ENCODE results near the gene SLC49A4. TPM values are rescaled to one million over a fixed set of nuclear protein-coding genes. Genes with fewer than 3 reads are reported as not detected.

The SLC49A4 gene
- total and polyA plus RNA-seq, 11 donors: 5.6 to 25.4 (median 14.4) TPM

GRCh38 chr3:122923611-122924010, 128.7 kb downstream of the SLC49A4 start:
- DNase-seq (no peak), ATAC-seq (no peak)
- WGBS, 4 donors: 76 to 87% (median 84%) methylated on average over 6 of the region's 6 CpGs
- no peak overlapping the region for H3K4me3 ChIP-seq
- peaks cover 0 to 5% (median 0%) of the 10 kb centered on the region in 12 donors for H3K4me1 ChIP-seq
- no peaks in the 10 kb centered on the region for H3K9me3 ChIP-seq
- no peaks in the 10 kb centered on the region for H3K36me3 ChIP-seq
- H3K27me3 ChIP-seq: peaks cover 0 to 25% (median 5%) of the 10 kb centered on the region in 9 donors
- TF ChIP-seq CTCF (IDR thresholded peaks at IDR 0.05) (no peak), POLR2A (IDR thresholded peaks at IDR 0.05) (no peak)
- intact Hi-C loops (cut with DNase I): no loop called here
- no peak overlapping the region for H3K27ac ChIP-seq

GRCh38 chr3:122924056-122924455, 129.2 kb downstream of the SLC49A4 start:
- Histone ChIP-seq H3K27ac (no peak overlapping the region), H3K4me3 (no peak overlapping the region), H3K4me1 (peaks cover 0 to 5% (median 0%) of the 10 kb centered on the region in 12 donors), H3K27me3 (peaks cover 0 to 29% (median 5%) of the 10 kb centered on the region in 9 donors), H3K9me3 (no peaks in the 10 kb centered on the region), H3K36me3 (no peaks in the 10 kb centered on the region)
- 80 to 96% (median 86%) methylated on average over 2 of the region's 2 CpGs for WGBS, 4 donors
- TF ChIP-seq CTCF (IDR thresholded peaks at IDR 0.05) (no peak), POLR2A (IDR thresholded peaks at IDR 0.05) (no peak)
- no peak for ATAC-seq
- intact Hi-C loops (cut with DNase I): no loop called here
- DNase-seq: no peak

GRCh38 chr3:122925756-122926155, 130.9 kb downstream of the SLC49A4 start:
- Histone ChIP-seq H3K36me3 (no peaks in the 10 kb centered on the region), H3K9me3 (no peaks in the 10 kb centered on the region), H3K4me3 (no peak overlapping the region), H3K27me3 (peaks cover 0 to 29% (median 5%) of the 10 kb centered on the region in 9 donors), H3K4me1 (peaks cover 0 to 7% (median 0%) of the 10 kb centered on the region in 12 donors), H3K27ac (no peak overlapping the region)
- TF ChIP-seq POLR2A (IDR thresholded peaks at IDR 0.05) (no peak), CTCF (IDR thresholded peaks at IDR 0.05) (no peak)
- no peak for DNase-seq
- intact Hi-C loops (cut with DNase I): no loop called here
- 77 to 86% (median 82%) methylated on average over 1 of the region's 1 CpG for WGBS, 4 donors
- ATAC-seq: no peak

- Histone ChIP-seq H3K4me1 (peaks cover 0 to 7% (median 0%) of the 10 kb centered on the region in 12 donors), H3K27ac (no peak overlapping the region), H3K9me3 (no peaks in the 10 kb centered on the region), H3K4me3 (no peak overlapping the region), H3K36me3 (no peaks in the 10 kb centered on the region), H3K27me3 (peaks cover 0 to 29% (median 5%) of the 10 kb centered on the region in 9 donors)
- DNase-seq (no peak), ATAC-seq (no peak)
- 89 to 93% (median 92%) methylated on average over 19 to 20 of the region's 20 CpGs for WGBS, 4 donors
- TF ChIP-seq POLR2A (IDR thresholded peaks at IDR 0.05): no peak
- TF ChIP-seq CTCF (IDR thresholded peaks at IDR 0.05): no peak
- intact Hi-C loops (cut with DNase I): no loop called here
Measured at GRCh38 chr3:122926322-122926721, 131.5 kb downstream of the SLC49A4 start.

Measured in heart left ventricle (tissue), 16 donors.